Measurements from ENCODE around the gene CTU2.
"Not testable (repeated sequence)": the region's sequence is repeated elsewhere in the genome, so short reads cannot be mapped to it uniquely, and the experiment has no call there.

Gene CTU2

DNA sequence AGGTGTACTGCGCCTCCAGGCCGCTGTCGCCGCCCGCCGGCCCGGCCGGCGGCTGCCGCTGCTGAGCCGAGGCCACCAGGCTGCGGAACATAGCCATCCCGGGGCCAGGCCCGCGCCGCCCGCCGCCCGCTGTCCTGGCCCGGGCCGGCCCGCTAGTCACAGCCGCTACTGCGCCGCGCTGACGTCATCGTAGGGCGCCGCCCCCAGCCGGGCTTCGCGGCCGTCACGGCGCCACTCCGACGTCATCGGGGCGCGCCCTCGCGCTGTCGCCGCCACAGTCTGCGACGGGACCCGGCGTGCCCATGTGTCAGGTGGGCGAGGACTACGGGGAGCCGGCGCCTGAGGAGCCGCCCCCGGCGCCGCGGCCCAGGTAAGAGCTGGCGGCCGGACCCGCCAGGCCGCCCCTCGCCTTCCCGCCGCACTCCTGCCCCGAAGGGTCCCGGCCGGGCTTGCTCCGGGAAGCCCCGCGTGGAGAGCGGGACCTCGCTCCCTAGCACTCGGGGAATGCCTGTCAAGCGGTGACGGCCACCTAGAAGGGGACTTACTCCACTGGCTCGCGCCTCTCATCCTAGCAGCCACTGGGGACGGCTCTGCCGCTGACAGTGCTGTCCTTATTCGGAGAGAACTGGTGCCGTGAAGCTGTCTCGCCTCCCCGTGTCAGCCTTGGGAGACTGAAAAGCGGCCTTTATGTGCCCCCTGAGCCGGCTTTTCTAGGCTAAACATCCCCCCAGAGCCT, at the start of gene CTU2, which contains the start of gene RNF166:
TSS of gene CTU2 (plus strand) at position 275 of the 736 bp plus-strand sequence. CDS start at position 303, 28 bp downstream.
TSS of gene RNF166 (minus strand) at position 180 of the 736 bp plus-strand sequence. CDS start at position 97, 83 bp downstream.
- peak; percentile 96 for DNase-seq

DNA sequence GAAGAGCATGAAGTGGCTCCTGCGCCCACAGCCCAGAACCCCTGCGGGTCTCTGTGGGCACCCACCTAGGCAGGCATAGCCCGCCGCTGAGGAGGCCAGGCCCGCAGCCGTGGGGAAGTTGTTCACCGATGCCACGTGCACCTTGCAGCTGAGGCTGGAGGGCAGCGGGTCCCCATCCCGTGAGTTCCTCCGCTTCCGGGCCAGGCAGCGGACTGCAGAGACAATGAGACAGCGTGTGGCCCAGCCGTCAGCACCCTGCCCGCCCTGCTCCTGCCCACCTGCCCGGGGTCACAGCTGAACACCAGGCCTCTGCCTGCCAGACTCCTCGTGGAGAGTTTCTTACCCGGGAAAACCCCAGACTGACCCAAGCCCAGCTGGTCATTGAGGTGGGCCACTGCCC, 48.9 kb upstream of the CTU2 start:
- DNase-seq, result no peak

DNA sequence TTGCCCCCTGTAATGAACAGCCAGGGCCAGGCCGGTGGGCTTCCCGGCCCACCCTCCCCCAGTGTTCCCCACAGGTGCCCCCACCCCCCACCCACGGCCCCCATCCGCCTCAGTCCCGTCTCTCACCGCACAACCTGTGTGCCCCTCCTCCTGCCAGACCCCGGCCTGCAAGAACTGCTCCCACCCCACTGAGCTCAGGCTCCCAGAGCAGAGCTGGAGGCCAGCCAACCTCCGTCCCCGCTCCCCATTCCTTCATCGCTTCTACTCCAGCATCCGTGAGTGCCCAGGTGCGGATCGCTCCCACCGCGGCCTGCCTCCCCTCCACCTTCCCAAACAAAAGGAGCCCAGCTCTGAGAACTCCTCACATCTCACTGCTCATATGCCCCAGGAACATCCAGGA, 47.6 kb upstream of the CTU2 start:
- DNase-seq, result no peak

DNA sequence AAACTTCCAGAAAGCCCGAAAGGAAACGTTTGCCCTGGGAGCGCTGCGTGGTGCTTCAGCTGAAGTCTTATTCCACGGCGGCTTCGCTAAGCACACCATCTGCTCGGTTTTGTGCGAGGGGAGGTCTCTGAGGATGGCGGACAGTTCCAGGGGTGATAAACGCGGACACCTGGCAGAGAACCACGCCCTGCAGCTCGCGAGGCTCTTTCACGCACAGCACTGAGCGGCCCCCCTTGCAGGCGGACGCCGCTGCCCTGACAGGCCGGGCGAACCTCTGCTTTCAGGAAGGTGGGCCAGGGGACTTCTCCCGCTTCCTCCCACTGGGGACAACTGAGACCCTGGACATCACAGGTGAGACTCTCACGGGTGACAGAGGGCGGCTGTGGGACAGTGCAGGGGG, 47.1 kb upstream of the CTU2 start:
- no peak for DNase-seq

DNA sequence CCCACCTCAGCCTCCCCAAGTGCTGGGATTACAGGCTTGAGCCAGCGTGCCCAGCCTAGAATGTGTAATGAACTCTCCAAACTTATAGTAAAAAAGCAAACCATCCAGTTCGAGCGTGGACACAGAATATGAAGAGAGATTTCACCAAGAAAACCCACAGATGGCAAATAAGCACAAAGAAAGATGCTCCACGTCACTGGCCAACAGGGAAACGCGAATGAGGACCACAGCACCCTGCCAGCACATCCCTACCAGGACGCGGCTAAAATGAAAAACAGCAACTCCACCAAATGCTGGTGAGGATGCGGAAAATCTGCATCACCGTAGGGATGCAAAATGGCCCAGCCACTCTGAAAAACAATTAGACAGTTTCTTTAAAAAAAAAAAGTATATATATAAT, 44.8 kb upstream of the CTU2 start:
- DNase-seq, result no peak

DNA sequence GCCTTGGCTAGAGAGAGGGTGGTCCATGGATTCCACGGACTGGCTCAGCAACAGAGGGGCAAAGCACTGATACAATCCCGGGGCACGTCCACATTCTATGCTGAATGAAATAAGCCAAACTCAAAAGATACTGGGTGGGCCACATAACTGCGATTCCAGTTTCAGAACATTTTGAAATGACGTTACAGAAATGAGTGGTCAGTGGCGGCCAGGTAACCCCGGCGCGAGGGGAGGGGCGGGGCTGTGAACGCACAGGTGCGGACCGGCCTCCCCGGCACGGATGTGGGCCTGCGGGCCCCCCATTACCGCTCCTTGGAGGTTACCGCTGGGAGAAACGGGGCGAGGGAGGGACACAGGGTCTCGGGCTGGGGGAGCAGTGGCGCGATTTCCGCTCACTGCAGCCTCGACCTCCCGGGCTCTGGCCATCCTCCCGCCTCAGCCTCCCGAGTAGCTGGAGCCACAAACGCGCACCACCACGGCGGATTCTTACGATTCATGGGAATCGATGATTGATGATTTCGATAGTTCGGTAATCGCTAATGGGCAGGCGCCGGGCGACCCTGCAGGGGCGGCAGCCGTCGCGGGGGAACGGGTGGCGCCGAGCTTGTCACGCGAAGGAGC, 44.0 kb upstream of the CTU2 start:
- no peak for DNase-seq

DNA sequence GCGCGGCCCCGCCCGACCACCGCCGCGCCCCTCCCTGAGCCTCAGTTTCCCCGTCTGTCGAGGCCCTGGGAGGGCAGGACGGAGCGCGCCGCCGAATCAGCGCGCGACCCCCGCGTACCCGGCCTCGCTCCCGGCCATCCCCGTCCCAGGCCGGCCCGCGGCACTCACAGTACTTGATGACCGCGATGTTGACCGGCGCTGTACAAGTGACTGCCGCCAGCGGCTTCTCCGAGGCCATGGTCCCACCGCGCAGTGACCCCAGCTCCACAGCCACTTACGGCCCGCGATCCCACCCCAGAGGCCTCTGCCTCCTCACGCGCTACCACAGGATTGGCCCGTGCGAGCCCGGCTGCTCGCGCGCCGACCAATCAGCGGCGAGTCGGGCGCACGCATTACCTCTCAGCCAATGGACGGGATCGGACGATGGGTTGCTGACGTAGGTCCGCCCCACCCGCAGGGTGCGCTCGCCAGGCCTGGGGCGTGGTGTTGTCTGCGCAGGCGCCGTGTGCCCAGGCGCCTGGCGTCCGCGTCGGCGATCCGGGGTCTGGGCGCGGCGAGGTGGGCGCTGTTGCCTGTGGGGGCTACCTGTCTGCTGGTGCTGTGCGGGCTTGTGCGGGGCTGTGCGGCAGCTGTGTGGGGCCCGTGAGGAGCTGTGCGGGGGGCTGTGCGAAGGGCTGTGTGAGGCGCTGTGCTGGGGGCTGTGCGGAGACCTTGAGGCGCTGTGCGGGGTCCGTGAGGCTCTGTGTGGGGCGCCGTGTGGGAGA, 43.3 kb upstream of the CTU2 start, which contains the start of gene MVD:
TSS of gene MVD (minus strand) at position 249 of the 764 bp plus-strand sequence. CDS start at position 238, 11 bp downstream.
- DNase-seq, result peak; percentile 94

DNA sequence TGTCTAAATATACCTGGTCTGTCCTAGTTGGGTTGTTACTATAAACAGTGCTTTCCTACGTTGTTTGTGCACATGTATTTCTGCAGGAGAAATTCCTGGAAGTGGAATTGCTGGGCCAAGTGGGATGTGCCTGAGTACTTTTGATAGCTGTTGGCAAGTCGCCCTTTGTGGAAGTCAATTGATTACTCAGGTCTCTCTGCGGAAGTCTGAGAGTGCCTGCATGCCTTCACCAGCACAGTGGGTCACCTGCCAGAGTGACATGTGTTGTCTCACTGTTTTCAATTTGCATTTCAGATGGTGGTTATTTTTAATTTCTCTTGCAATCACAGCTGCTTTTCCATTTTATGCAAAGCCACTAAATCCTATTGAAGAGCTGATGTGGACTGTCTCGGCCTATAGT, 41.2 kb upstream of the CTU2 start:
- no peak for DNase-seq

DNA sequence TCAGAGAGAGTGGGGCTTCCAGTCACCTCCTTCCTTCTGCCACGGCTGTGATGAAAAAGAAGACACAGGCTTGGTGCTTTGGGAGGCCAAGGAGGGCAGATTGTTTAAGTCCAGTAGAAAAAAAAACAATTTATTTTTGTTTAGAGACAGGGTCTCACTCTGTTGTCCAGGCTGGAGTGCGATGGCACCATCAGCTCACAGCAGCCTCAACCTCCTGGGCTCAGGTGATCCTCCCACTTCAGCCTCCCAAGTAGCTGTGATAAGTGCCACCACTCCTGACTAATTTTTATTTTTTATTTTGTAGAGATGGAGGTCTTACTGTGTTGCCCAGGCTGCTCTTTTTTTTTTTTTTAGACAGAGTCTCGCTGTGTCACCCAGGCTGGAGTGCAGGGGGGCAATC, 40.7 kb upstream of the CTU2 start:
- no peak for DNase-seq

DNA sequence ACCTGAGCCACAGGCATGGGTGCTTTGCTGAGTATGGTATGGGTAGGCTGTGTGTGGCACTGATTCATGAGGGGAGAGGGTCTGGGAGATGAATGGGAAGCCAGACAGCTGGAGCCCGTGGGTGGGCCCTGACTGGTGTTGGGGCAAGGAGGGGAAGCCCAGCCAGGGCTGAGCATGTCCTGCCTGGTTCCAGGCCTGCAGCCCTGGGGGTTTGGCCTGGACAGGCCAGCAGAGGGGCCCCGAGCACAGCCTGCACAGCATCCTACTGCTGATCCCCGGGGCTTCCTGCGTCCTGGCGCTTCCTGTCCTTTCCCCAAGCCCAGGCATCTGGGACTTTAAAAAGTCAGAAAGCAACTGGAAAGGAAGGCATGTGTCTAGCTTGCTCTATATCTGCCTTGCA, 38.8 kb upstream of the CTU2 start:
- DNase-seq, result no peak

DNA sequence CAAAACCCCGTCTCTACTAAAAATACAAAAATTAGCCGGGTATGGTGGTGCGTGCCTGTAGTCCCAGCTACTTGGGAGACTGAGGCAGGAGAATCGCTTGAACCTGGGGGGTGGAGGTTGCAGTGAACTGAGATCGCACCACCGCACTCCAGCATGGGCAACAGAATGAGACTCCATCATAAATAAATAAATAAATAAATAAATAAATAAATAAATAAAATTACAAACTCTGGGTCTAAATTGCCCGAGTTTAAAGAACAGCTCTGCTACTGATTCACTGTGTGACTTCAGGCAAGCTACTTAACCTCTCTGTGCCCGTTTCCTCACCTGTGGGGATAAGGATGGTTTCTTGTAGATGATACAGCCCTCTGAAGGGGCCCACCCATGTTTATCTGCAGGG, 36.8 kb upstream of the CTU2 start:
- DNase-seq, result not testable (repeated sequence)

DNA sequence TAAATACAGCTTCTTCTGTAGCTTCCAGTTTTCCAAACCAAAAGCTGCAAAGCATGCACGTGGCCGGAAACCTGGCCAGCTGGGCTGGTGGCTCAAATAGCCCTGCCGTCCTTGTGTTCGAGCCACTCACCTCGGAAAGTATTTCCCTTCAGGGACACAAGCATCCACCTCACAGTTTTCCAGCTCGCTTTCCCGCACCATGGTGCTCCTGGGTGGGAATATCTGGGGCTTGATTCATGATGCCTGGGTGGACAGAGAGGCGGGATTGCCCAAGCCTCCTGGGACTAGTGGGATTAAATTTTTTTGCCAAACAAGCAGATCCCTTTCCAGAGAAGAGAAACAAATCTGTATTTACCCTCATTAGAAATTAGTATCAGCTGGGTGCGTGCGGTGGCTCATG, 36.3 kb upstream of the CTU2 start:
- DNase-seq, result no peak

DNA sequence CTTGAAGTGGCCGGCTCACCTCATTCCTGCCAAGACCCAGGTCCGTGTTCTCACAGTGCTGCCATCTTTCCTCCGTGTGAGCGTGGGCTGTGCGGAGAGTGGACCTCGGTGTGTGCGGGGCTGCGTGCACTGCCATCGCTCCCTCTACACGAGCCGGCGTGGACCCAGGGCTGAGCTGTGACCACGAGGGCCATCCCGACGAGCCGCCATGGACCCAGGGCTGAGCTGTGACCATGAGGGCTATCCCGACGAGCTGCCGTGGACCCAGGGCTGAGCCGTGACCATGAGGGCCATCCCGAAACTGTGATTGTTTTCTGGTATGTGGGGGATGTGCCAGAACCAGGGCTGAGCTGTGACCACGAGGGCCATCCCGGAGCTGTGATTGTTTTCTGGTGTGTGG, 34.5 kb upstream of the CTU2 start:
- DNase-seq, result no peak

DNA sequence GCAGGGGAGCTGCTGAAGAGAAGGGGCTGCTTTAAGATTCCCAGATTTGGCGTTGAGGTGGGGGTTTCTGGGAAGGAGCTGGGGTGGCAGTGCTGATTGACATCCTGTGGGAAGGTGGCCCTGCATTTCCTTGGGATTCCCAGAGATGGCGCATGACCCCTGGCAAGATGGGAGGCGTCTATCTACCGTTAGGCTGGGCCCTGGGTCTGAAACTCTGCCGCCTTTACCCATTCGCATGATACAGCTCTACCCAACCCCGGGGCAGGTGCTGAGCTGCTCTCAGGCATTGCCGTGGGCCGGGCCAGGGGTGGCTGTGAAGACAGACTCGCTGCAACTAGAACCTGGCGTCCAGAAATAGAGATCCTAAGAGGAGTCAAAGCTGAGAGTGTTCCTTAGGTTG, 33.5 kb upstream of the CTU2 start:
- no peak for DNase-seq

DNA sequence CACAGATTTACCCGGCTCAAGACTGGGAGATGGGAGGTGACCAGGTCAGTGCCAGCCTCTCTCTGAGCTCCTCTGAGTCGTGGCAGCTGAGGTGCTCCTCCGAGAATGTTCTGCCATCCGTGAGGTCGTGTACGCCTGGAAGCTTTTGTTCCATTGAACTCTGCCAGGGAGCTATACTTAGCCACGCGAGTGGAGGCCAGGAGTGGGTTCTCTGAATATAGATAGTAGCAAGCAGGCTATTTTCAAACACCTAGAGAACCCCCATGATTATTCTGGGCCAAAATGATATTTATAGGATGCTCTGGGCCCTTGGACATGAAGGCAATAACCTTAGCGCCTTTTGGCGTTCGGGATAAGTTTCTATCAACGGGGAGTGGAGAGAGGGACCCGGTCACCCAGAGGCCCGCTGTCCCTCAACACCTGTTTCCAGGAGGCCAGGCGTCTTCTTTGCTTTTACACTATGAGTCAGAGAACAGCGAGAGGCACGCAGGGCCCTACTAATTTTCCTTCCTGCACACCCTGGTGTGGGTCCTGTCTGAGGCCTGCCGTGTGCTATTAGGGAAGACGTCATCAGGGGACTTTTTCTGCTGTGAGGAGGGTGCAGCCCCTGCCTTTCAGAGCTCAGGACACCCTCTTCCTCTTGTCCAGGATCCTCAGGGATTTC, 32.5 kb upstream of the CTU2 start:
- DNase-seq, result no peak

DNA sequence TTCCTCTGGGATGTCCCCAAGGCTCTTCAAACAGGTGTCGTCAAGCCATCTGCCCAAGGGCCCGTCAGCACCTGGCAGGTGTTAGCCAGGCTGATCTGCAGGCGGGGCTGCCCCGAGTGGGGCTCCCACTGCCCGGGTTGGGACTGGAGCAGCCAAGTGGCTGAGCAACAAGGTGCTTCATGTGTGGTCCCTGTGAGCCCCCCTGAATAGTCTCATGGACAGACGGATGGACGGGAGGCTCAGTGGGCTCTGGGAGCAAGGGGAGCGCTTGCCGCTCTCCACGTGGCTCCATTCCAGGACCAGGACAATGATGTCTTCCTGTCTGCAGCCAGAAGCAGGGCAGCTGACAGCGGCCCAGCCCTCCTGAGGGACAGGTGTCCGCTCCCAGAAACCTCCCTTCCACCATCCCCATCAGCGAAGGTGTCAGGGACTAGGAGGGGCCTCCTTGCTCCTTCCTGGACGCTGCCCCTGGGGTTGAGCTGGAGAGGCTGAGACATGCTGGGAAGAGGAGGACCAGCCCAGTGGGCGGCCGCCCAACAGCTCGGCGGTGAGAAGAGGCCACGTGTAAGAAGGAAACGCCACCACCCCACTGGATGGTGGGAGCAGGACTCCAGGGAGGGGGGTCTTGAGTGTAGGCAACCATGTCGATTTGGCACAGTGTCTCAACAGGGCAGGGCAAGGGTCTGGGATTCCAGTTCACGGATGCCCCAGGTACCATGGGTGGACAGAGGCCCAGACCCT, 29.6 kb upstream of the CTU2 start:
- no peak for DNase-seq

DNA sequence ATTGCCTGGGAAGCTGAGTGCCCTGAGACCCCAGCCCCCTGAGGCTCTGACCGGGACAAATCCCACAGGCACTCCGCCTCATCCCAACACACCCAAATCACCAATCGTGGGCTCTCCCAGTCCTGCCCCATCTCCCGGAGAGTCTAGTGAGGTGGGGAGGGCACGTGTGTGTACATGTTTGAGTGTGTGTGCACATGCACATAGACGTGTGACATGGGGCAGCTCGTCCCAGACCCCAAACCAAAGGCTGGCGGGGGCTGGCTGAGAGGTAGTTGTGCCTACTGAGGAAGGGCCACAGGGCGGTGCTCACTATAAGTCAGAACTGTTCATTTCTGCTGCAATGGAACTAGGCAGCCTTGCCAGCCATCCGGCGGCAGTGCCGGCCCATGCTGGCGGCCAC, 28.6 kb upstream of the CTU2 start:
- DNase-seq, result no peak

DNA sequence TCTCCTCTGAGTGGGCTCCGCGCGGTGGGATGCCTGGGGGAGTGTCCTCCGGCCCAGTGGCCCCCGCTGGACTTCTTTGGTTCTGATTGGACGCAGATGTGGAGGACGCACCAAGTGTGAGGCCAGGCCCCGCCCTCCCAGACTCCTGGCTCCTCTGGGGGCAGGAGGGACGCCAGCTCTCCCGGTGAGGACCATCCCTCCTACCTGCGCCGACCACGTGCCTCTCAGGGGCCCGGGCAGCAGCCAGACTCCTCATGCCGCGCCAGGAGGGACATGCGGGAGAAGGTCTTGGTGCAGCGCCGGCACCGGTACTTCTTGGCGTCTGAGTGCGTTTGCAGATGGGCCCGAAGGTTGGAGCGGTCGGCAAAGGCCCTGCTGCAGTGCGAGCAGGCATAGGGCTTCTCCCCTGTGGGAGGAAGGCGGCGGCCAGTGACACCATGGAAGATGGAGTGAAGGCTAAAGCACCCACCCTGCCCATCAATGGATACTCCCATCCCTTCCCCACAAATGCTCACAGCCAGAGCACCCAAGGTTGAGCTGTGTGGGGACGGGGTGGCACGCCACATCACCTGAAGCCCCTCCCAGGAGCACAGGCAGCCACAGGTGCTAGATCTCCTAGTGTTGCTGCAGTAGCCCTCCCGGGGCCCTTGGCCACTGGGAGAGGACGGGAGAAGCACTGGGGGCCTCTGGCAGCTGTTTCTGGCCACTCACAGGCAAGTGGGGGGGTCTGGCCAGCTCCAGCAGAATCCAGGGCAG, 27.9 kb upstream of the CTU2 start:
- DNase-seq, result no peak

DNA sequence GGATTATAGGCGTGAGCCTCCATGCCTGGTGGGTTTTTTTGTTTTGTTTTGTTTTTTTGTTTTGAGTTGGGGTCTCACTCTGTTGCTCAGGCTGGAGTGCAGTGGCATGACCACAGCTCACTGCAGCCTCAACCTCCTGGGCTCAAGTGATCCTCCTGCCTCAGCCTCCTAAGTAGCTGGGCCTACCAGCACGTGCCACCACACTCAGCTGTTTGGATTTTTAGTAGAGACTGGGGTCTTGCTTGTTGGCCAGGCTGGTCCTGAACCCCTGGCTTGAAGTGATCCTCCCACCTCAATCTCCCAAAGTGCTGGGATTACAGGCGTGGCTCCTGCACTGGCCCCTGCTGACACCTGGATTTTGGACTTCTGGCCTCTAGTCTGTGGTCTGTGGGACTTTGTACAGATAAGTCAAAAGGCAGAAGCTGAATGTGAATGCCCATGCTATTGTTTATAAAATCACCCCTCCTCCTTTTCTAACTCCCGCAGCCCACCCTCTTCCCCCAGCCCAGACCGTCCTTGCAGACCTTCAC, 25.7 kb upstream of the CTU2 start:
- DNase-seq, result no peak

DNA sequence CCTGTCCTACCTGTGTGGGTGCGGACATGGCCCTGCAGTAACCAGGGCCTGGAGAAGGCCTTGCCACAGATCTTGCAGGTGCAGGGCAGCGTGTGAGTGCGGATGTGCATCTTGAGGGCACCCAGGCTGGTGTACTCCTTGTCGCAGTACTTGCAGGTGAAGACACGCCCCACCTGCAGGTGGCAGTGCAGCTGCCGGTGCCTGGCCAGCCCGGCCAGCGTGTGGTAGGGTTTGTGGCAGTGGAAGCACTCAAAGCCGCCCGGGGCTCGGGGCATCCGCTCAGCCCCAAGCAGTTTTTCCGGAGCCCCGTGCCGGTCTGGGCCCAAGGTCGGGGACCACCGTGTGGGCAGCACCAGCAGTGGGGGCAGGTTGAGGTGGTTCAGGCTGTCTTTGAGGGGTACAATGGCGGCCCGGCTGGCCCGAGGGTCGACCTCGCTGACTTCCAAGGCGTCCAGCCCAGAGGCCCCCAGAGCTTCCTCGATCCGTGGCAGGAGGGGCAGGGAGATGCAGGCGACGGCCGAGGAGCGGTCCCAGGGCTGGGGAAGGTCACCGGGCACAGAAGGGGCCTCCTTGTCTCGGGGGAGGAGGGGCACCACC, 25.1 kb upstream of the CTU2 start:
- peak; percentile 73 for DNase-seq
